Pancreas (tissue), 10 donors: Measurements from ENCODE around the gene AMN. TPM values are rescaled to one million over a fixed set of nuclear protein-coding genes. Genes with fewer than 3 reads are reported as not detected.

ENCODE experiments used
- ATAC-seq, 4 donors: fragments of 200-7000 bp; cut with Tn5 transposase; one replicate each; pipeline versions ENCODE4 v1.8.0 to v1.9.1; 2020; ENCODE audit warnings: mild to moderate bottlenecking in 4 of 4, moderate library complexity in 4 of 4
- DNase-seq, 6 donors: peaks; one replicate each; pipeline ENCODE4 v3.0.0-alpha.2; 2020
- FAIRE-seq: peaks from 2 replicates; lab custom pipeline; 2012; peaks lifted over from hg19 to GRCh38; lab: Jason Lieb, UNC
- H3K27ac ChIP-seq, 4 donors: fragments of 200-600 bp; sonication (generic); 1 replicate in 3 of 4; 2 replicates in 1 of 4; pipeline versions ENCODE4 v1.5.0 to v1.8.0; 2020
- H3K27me3 ChIP-seq, 4 donors: fragments of 200-600 bp; one replicate each; pipeline ENCODE4 v1.8.0; 2021
- H3K36me3 ChIP-seq, 3 donors: fragments of 200-600 bp; sonication (generic) in 1 of 3; one replicate each; pipeline versions ENCODE4 v1.5.0 to v1.8.0; 2020 to 2021
- H3K4me1 ChIP-seq, 3 donors: fragments of 200-600 bp; one replicate each; pipeline ENCODE4 v1.8.0; 2021
- H3K4me3 ChIP-seq, 4 donors: fragments of 200-600 bp; sonication (generic) in 2 of 4; one replicate each; pipeline versions ENCODE4 v1.5.0 to v1.8.0; 2020 to 2021
- H3K9me3 ChIP-seq, 4 donors: fragments of 200-600 bp; one replicate each; pipeline ENCODE4 v1.8.0; 2021
- WGBS, 2 donors: extraction: QIAGEN DNeasy Blood & Tissue Kit; methylation state at CpG; one replicate each; pipeline ENCODE4 v1.1.7; 2013; 5-methylcytosine and 5-hydroxymethylcytosine counted together
- intact Hi-C, 3 donors: fragments of 100-400 bp; cut with DNase I; formaldehyde crosslinking; loops; one replicate each; pipeline versions ENCODE4 v1.11.1 to v1.14.2; 2022
- polyA plus RNA-seq, 2 donors: library from polyadenylated mRNA; stranded (reverse); fragments of 200-250 nt; gene quantifications; one replicate each; pipeline ENCODE4 v1.2.3, GENCODE V29; 2013
- total RNA-seq, 6 donors: library from RNA; stranded (reverse); fragmentation: NEBNext Ultra II Directional in 4 of 6; extraction: Animal tissue kit (Norgen Biotek cat#: 25700) in 4 of 6; gene quantifications; one replicate each; pipeline versions ENCODE4 v1.2.1 to v1.2.4, GENCODE V29; 2021 to 2023
- TF ChIP-seq, protein P1 (sequence below), 4 donors: fragments of 200-600 bp; sonication (generic) in 3 of 4; IDR thresholded peaks; one replicate each; pipeline versions ENCODE4 v1.5.0 to v1.8.0; 2021; ENCODE audit warnings: antibody characterized with exemption in 4 of 4
- donor health status: healthy with polysubstance abuse.
- donor health status: DM: no; HTN: no; CAD: no; lungs with moderate emphysema.
- donor health status: DM: no; HTN: no; CAD: no.
- donor health status: control.
- donor health status: control.
- donor health status: Bipolar disorder and iron deficiency.
- donor health status: DM: yes; HTN: yes; CAD: no.
- donor health status: DM: no; HTN: no; CAD: no.
- donor health status: DM: no; HTN: no; CAD: no.
- donor health status: DM: yes; HTN: yes; CAD: no.

AMN gene
- total and polyA plus RNA-seq, 8 donors = 1.0 to 4.3 (median 1.5) TPM

DNA sequence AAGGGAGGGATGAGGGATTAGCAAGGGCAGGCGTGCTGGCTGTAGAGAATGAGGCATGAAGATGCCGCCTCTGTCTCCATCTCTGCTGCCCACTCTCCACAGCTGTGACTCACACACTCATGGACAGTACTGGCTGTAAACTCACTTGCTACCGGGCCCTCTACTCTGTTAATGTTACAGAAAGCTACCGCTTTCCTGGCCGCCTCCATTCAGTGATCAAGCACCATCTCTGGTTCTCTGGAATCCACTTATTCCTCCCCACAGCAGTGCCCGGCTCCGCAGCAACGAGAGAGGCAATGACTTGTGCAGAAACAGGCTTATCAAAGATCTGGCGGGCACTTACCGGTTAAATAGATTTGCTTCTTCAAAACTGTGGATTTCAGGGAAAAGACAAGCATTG lies 34.8 kb downstream of the AMN start:
- H3K9me3 ChIP-seq = no peaks in the 10 kb centered on the region
- H3K36me3 ChIP-seq = peaks cover 0 to 70% (median 22%) of the 10 kb centered on the region in 3 donors
- no peaks in the 10 kb centered on the region for H3K4me1 ChIP-seq
- TF ChIP-seq, protein P1, sequence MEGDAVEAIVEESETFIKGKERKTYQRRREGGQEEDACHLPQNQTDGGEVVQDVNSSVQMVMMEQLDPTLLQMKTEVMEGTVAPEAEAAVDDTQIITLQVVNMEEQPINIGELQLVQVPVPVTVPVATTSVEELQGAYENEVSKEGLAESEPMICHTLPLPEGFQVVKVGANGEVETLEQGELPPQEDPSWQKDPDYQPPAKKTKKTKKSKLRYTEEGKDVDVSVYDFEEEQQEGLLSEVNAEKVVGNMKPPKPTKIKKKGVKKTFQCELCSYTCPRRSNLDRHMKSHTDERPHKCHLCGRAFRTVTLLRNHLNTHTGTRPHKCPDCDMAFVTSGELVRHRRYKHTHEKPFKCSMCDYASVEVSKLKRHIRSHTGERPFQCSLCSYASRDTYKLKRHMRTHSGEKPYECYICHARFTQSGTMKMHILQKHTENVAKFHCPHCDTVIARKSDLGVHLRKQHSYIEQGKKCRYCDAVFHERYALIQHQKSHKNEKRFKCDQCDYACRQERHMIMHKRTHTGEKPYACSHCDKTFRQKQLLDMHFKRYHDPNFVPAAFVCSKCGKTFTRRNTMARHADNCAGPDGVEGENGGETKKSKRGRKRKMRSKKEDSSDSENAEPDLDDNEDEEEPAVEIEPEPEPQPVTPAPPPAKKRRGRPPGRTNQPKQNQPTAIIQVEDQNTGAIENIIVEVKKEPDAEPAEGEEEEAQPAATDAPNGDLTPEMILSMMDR (IDR thresholded peaks at IDR 0.05) = no peak
- DNase-seq (peak in 1 of 6 donors; percentile 7), FAIRE-seq (no peak), ATAC-seq (peak in 2 of 4 donors; percentile 33 to 34)
- intact Hi-C loops = no loop called here
- no peak overlapping the region for H3K4me3 ChIP-seq
- 67 to 72% methylated on average over 10 of the region's 10 CpGs for WGBS, 2 donors
- H3K27me3 ChIP-seq = no peaks in the 10 kb centered on the region
- H3K27ac ChIP-seq = no peak overlapping the region

DNA sequence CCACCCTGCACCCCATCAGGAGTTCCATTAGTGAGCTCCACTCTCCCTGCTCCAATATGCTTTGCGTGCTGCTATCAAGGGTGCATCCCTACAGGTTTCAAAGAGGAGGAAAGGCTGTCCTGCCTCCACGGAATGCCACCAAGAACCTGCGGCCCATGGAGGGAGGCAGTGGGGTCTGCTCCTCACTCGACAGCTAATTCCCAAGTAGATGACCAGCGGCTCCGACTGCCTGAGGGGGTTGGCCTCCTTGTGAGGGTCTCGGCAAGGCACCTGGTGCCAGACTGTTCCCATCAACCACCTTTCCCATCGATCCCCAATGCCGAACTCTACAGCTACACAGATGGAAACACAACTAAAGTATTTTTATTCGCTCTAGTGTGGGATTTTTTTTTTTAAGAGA lies 36.0 kb downstream of the AMN start:
- no peak for DNase-seq
- H3K27ac ChIP-seq = no peak overlapping the region

DNA sequence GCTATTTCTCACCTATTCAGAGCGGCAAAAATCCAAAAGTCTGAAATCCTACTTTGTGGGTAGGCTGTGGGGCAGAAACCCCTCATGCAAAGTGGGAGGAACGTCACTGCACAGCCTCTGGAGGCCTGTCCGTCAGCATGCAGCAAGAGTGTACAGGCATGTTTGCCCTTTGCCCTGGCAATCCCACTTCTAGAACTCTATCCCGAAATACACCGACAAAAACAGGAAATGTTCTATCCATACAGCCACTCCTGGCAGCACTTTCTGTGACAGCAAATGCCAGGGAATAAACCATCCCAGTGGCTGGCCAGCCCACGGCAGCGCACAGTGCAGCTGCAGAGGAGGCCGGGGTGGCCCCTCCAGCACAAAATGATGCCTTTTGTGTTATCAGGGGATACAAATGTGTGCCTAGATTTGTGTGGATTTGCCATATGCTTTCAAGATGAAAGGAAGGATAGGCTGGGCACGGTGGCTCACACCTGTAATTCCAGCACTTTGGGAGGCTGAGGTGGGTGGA lies 39.7 kb downstream of the AMN start:
- DNase-seq (no peak), FAIRE-seq (no peak), ATAC-seq (no peak)
- TF ChIP-seq, protein P1 (IDR thresholded peaks at IDR 0.05) = no peak
- 91 to 92% methylated on average over 9 of the region's 9 CpGs for WGBS, 2 donors
- intact Hi-C loops = no loop called here
- Histone ChIP-seq H3K36me3 (peaks cover 11 to 76% (median 24%) of the 10 kb centered on the region in 3 donors), H3K27ac (no peak overlapping the region), H3K4me3 (no peak overlapping the region), H3K9me3 (no peaks in the 10 kb centered on the region), H3K4me1 (no peaks in the 10 kb centered on the region), H3K27me3 (no peaks in the 10 kb centered on the region)

More for the DNA sequence above, 36.0 kb downstream of the AMN start:
- Histone ChIP-seq H3K36me3 (peaks cover 0 to 68% (median 20%) of the 10 kb centered on the region in 3 donors), H3K4me1 (no peaks in the 10 kb centered on the region), H3K27me3 (no peaks in the 10 kb centered on the region), H3K9me3 (no peaks in the 10 kb centered on the region), H3K4me3 (no peak overlapping the region)
- WGBS, 2 donors = 95% methylated on average over 10 of the region's 10 CpGs
- ATAC-seq (no peak), FAIRE-seq (no peak)
- intact Hi-C loops = no loop called here
- TF ChIP-seq, protein P1 (IDR thresholded peaks at IDR 0.05) = no peak

DNA sequence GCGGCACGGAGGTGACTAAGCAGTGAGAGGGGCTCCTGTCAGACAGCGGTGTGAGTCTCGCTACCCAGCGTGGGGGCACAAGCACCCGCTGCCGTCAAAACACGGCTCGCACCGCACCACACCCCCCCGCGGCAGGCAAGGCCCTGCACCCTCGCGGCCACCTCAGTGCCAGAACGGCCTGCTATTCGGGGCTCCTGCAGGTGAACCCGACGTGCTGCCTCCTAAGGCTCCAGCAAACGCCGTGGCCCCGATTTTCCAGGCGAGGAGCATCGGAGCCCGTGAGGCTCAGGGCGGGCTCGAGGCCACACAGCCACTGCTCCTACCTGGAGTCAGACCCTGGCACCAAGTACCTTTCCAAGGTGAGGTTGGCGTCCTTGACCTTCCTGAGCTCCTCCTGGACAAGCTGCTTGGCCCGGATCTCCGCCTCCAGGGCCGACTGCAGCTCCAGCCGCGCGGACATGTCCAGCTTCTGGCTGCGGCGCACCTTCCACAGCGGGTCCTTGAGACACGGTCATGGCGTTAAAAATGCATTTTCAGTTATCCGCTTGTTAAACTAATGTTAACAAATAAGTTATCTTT lies 41.8 kb downstream of the AMN start:
- FAIRE-seq (no peak), ATAC-seq (no peak), DNase-seq (peak in 1 of 6 donors; percentile 48)
- Histone ChIP-seq H3K4me3 (no peak overlapping the region), H3K9me3 (no peaks in the 10 kb centered on the region), H3K27ac (no peak overlapping the region), H3K36me3 (peaks cover 11 to 74% (median 36%) of the 10 kb centered on the region in 3 donors), H3K27me3 (no peaks in the 10 kb centered on the region), H3K4me1 (no peaks in the 10 kb centered on the region)
- TF ChIP-seq, protein P1 (IDR thresholded peaks at IDR 0.05) = no peak
- intact Hi-C loops = no loop called here
- 95 to 97% methylated on average over 37 to 39 of the region's 39 CpGs for WGBS, 2 donors

DNA sequence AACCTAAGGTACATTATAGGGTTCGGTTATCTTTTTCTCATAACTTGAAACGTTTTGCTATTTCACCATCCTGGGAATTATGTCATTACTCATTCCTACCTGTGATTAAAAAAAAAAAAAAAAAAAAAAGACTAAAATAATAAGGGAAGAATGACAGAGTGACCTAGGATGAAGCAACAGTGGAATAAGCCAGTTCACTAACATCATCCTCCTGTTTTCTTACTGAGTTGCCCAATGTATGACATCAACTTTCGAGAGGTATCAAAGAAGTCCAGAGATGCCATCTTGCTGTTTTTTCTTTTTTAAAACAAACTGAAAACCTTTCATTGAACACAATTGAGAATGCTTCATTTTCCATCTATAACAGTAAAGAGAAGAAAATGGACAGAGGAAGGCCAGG lies 42.8 kb downstream of the AMN start:
- TF ChIP-seq, protein P1 (IDR thresholded peaks at IDR 0.05) = no peak
- FAIRE-seq = no peak
- Histone ChIP-seq H3K36me3 (peaks cover 11 to 77% (median 45%) of the 10 kb centered on the region in 3 donors), H3K27ac (no peak overlapping the region), H3K9me3 (no peaks in the 10 kb centered on the region), H3K4me1 (no peaks in the 10 kb centered on the region), H3K27me3 (no peaks in the 10 kb centered on the region), H3K4me3 (no peak overlapping the region)
- DNase-seq = no peak
- 74 to 75% methylated on average over 3 of the region's 3 CpGs for WGBS, 2 donors
- intact Hi-C loops = no loop called here
- no peak for ATAC-seq
